ENCODE results near the gene RSBN1L.

GRCh38 chr7:77806425-77806824 lies 110.2 kb downstream of the RSBN1L start:
- TF ChIP-seq, protein P1, sequence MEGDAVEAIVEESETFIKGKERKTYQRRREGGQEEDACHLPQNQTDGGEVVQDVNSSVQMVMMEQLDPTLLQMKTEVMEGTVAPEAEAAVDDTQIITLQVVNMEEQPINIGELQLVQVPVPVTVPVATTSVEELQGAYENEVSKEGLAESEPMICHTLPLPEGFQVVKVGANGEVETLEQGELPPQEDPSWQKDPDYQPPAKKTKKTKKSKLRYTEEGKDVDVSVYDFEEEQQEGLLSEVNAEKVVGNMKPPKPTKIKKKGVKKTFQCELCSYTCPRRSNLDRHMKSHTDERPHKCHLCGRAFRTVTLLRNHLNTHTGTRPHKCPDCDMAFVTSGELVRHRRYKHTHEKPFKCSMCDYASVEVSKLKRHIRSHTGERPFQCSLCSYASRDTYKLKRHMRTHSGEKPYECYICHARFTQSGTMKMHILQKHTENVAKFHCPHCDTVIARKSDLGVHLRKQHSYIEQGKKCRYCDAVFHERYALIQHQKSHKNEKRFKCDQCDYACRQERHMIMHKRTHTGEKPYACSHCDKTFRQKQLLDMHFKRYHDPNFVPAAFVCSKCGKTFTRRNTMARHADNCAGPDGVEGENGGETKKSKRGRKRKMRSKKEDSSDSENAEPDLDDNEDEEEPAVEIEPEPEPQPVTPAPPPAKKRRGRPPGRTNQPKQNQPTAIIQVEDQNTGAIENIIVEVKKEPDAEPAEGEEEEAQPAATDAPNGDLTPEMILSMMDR (IDR thresholded peaks at IDR 0.05 in 2 of 3, conservative IDR thresholded peaks at IDR 0.05 in 1 of 3; ENCODE audit: borderline replicate concordance in 1 of 3, insufficient read depth in 1 of 3, low read depth in 2 of 3, low read length in 2 of 3): no peak
- TF ChIP-seq CEBPB (IDR thresholded peaks at IDR 0.05; ENCODE audit: low read depth) (no peak), POLR2AphosphoS5 (IDR thresholded peaks at IDR 0.05; ENCODE audit: low read depth, low read length) (no peak)

Data from HCT116 (cell line).